ENCODE results near the gene RSPO3. TPM values are rescaled to one million over a fixed set of nuclear protein-coding genes. Genes with fewer than 3 reads are reported as not detected.

Gene RSPO3
- total and polyA plus RNA-seq, 2 experiments from 2014 or later: 1.4 to 2.9 TPM

DNA sequence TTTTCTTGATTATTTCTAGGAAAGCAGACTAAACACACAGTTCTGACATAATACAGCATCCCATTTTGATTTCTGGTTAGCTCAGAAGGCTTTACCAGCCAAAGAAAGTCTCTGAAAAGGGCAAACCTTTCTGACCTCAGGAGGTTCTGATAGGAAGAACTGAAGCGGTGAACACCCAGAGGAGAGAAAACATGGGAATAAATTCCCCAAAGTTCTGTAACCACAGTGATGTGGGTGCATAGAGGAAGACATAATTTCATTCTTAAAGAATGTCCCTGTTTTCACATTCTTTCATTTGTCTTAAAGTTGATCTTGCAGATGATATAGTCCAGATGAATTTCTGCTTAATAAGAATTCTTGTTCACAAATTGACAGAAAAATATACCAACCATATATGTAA lies 60.3 kb downstream of the RSPO3 start:
- Histone ChIP-seq H3K79me2 (ENCODE audit: insufficient read depth) (no peaks in the 10 kb centered on the region), H3K4me2 (ENCODE audit: unreplicated experiment) (peak overlapping the region; percentile 11), H3K4me3 (no peak overlapping the region), H2AFZ (no peak overlapping the region), H3F3A (ENCODE audit: insufficient read depth) (peaks cover 42% of the 10 kb centered on the region), H4K20me1 (ENCODE audit: insufficient read depth) (no peaks in the 10 kb centered on the region), H3K9me3 (ENCODE audit: low read depth) (no peaks in the 10 kb centered on the region), H3K27me3 (replicated peaks; ENCODE audit: insufficient read depth) (no peaks in the 10 kb centered on the region), H3K27ac (no peak overlapping the region), H3K4me1 (ENCODE audit: insufficient read depth) (peaks cover 81% of the 10 kb centered on the region), H3K9me2 (ENCODE audit: insufficient read depth) (no peaks in the 10 kb centered on the region), H3K9ac (no peak overlapping the region), H3K36me3 (ENCODE audit: low read depth) (no peaks in the 10 kb centered on the region)
- DNase-seq: peak; percentile 42
- TF ChIP-seq EZH2phosphoT487 (IDR thresholded peaks at IDR 0.05; ENCODE audit: insufficient read depth, low read depth): no peak
- TF ChIP-seq EZH2 (IDR thresholded peaks at IDR 0.05; ENCODE audit: insufficient read depth, poor library complexity, severe bottlenecking): no peak
- WGBS, 2 experiments (ENCODE audit: low coverage in 1 of 2, low lambda C conversion rate in 2 of 2, missing lambda C conversion rate in 2 of 2): 86 to 91% methylated on average over 1 of the region's 1 CpG
- in situ Hi-C loops (cut with MboI): no loop called here

DNA sequence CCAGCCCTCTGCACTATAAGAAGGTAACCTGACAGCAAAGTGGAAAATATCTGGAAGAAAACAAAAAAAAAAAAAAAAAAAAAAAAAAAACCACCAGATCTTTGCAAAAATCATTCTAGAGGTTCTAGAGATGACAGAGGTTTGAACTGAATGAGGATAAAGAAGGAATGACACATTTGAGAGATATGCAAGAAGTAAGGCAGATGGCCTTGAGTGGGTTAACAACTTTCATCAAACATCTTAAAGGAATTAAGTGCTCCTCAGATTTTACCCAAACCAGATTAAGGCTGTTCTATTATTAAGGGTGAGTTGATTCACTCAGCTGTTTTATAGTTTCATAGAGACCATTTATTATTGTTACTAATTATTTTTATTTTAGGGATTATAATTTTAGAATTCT lies 62.0 kb downstream of the RSPO3 start:
- DNase-seq: peak; percentile 26
- Histone ChIP-seq H3K79me2 (ENCODE audit: insufficient read depth) (no peaks in the 10 kb centered on the region), H3K9ac (no peak overlapping the region), H4K20me1 (ENCODE audit: insufficient read depth) (no peaks in the 10 kb centered on the region), H3K27me3 (replicated peaks; ENCODE audit: insufficient read depth) (no peaks in the 10 kb centered on the region), H3K27ac (no peak overlapping the region), H3K9me3 (ENCODE audit: low read depth) (no peaks in the 10 kb centered on the region), H3K4me2 (ENCODE audit: unreplicated experiment) (no peak overlapping the region), H3K4me1 (ENCODE audit: insufficient read depth) (peaks cover 79% of the 10 kb centered on the region), H2AFZ (no peak overlapping the region), H3K9me2 (ENCODE audit: insufficient read depth) (no peaks in the 10 kb centered on the region), H3F3A (ENCODE audit: insufficient read depth) (peaks cover 40% of the 10 kb centered on the region), H3K4me3 (no peak overlapping the region), H3K36me3 (ENCODE audit: low read depth) (no peaks in the 10 kb centered on the region)
- TF ChIP-seq EZH2 (IDR thresholded peaks at IDR 0.05; ENCODE audit: insufficient read depth, poor library complexity, severe bottlenecking) (no peak), EZH2phosphoT487 (IDR thresholded peaks at IDR 0.05; ENCODE audit: insufficient read depth, low read depth) (no peak)
- in situ Hi-C loops (cut with MboI): no loop called here

DNA sequence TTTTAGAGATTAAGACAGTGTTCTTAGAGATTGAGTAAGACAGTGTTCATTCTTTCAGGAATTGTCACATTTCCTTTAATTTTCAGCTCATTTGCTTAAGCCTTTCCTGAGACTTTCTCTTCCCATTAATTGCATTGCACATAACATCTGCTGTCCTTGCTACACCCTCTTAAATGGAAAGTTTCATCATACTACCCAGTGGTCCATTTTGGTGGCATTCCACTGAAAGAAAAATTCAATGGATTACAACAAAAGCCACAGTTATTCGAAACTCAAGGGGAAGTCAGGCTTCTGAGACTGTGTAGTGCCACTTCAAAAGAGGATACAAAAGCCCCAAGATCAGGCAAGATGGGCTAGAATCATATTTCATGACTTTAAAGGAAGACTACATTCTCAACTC lies 64.0 kb downstream of the RSPO3 start:
- Histone ChIP-seq H3K9me2 (ENCODE audit: insufficient read depth) (no peaks in the 10 kb centered on the region), H3K27ac (peak overlapping the region; percentile 55), H3K36me3 (ENCODE audit: low read depth) (no peaks in the 10 kb centered on the region), H2AFZ (peak overlapping the region; percentile 15; the same call in 1 of the 2 replicates), H3K4me1 (ENCODE audit: insufficient read depth) (peaks cover 58% of the 10 kb centered on the region), H3K79me2 (ENCODE audit: insufficient read depth) (no peaks in the 10 kb centered on the region), H3F3A (ENCODE audit: insufficient read depth) (peaks cover 26% of the 10 kb centered on the region), H3K4me3 (no peak overlapping the region), H3K27me3 (replicated peaks; ENCODE audit: insufficient read depth) (no peaks in the 10 kb centered on the region), H3K9me3 (ENCODE audit: low read depth) (no peaks in the 10 kb centered on the region), H3K9ac (no peak overlapping the region), H3K4me2 (ENCODE audit: unreplicated experiment) (peak overlapping the region; percentile 14), H4K20me1 (ENCODE audit: insufficient read depth) (no peaks in the 10 kb centered on the region)
- in situ Hi-C loops (cut with MboI): no loop called here
- no peak for TF ChIP-seq EZH2phosphoT487 (IDR thresholded peaks at IDR 0.05; ENCODE audit: insufficient read depth, low read depth)
- TF ChIP-seq EZH2 (IDR thresholded peaks at IDR 0.05; ENCODE audit: insufficient read depth, poor library complexity, severe bottlenecking): no peak
- peak; percentile 73 for DNase-seq
- WGBS, 2 experiments (ENCODE audit: low coverage in 1 of 2, low lambda C conversion rate in 2 of 2, missing lambda C conversion rate in 2 of 2): 22 to 24% methylated on average over 1 of the region's 1 CpG

DNA sequence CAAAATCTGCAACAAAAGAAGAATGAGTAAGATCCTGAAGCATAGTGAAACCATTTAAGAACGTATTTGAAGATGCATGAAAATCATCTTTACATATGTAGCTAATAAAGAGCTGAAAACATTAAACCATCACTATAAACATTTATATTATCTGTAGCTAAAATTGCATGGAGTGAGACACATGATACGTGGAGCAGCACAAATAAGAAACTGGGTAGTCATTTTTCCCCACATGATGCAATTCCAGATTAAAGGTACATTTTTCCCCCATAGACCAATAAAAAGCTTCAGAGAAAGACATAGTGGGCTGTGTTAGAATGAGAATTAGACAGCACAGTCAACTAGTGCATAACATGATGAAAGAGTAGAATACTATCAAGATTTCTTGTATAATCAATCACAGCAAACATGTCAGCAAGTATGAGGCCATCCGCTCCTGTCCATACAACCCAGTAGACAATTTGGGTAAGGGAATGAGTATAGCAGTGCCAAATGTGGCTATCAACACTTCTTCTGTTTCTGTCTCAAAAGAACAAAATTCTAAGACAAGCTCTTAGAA lies 67.0 kb downstream of the RSPO3 start:
- Histone ChIP-seq H3K9ac (no peak overlapping the region), H3K27ac (no peak overlapping the region), H3K4me1 (ENCODE audit: insufficient read depth) (peaks cover 28% of the 10 kb centered on the region), H3K9me3 (ENCODE audit: low read depth) (no peaks in the 10 kb centered on the region), H3K79me2 (ENCODE audit: insufficient read depth) (no peaks in the 10 kb centered on the region), H3K27me3 (replicated peaks; ENCODE audit: insufficient read depth) (no peaks in the 10 kb centered on the region), H4K20me1 (ENCODE audit: insufficient read depth) (no peaks in the 10 kb centered on the region), H3K4me3 (no peak overlapping the region), H2AFZ (no peak overlapping the region), H3K9me2 (ENCODE audit: insufficient read depth) (no peaks in the 10 kb centered on the region), H3K4me2 (ENCODE audit: unreplicated experiment) (no peak overlapping the region), H3K36me3 (ENCODE audit: low read depth) (no peaks in the 10 kb centered on the region), H3F3A (ENCODE audit: insufficient read depth) (peaks cover 19% of the 10 kb centered on the region)
- in situ Hi-C loops (cut with MboI): no loop called here
- TF ChIP-seq EZH2phosphoT487 (IDR thresholded peaks at IDR 0.05; ENCODE audit: insufficient read depth, low read depth) (no peak), EZH2 (IDR thresholded peaks at IDR 0.05; ENCODE audit: insufficient read depth, poor library complexity, severe bottlenecking) (no peak)
- DNase-seq: no peak
- WGBS, 2 experiments (ENCODE audit: low coverage in 1 of 2, low lambda C conversion rate in 2 of 2, missing lambda C conversion rate in 2 of 2): 80 to 89% methylated on average over 3 of the region's 3 CpGs

DNA sequence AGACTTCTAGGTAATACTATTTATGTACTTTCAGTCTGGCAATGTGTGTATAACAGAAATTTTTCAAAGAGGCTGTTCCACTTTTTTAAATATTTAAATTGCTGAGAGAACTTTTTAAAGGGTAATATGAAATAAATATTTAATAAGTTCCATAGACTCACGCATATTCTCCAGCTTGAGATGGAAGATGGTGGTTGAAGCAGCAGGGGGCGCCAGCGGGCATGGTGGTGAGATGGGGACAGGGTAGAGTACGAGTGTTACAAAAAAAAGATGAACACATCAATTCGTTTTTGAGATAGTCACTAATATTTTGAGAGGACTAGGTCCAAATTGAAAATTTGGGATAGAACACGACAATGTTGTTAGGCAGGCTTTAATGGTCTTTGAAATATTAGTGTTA lies 68.4 kb downstream of the RSPO3 start:
- Histone ChIP-seq H3K4me2 (ENCODE audit: unreplicated experiment) (no peak overlapping the region), H3K9ac (no peak overlapping the region)

More for the DNA sequence above, 68.4 kb downstream of the RSPO3 start:
- TF ChIP-seq EZH2 (IDR thresholded peaks at IDR 0.05; ENCODE audit: insufficient read depth, poor library complexity, severe bottlenecking) (no peak), EZH2phosphoT487 (IDR thresholded peaks at IDR 0.05; ENCODE audit: insufficient read depth, low read depth) (no peak)
- no peaks in the 10 kb centered on the region for H3K36me3 ChIP-seq (ENCODE audit: low read depth)
- WGBS, 2 experiments (ENCODE audit: low coverage in 1 of 2, low lambda C conversion rate in 2 of 2, missing lambda C conversion rate in 2 of 2): 69 to 73% methylated on average over 6 of the region's 6 CpGs
- no peak overlapping the region for H3K4me3 ChIP-seq
- no peaks in the 10 kb centered on the region for H3K27me3 ChIP-seq (replicated peaks; ENCODE audit: insufficient read depth)
- H4K20me1 ChIP-seq (ENCODE audit: insufficient read depth): no peaks in the 10 kb centered on the region
- in situ Hi-C loops (cut with MboI): no loop called here
- H3K27ac ChIP-seq: no peak overlapping the region
- no peaks in the 10 kb centered on the region for H3K9me3 ChIP-seq (ENCODE audit: low read depth)
- peaks cover 25% of the 10 kb centered on the region for H3F3A ChIP-seq (ENCODE audit: insufficient read depth)
- H2AFZ ChIP-seq: no peak overlapping the region
- peaks cover 28% of the 10 kb centered on the region for H3K4me1 ChIP-seq (ENCODE audit: insufficient read depth)
- DNase-seq: peak; percentile 10
- H3K79me2 ChIP-seq (ENCODE audit: insufficient read depth): no peaks in the 10 kb centered on the region
- H3K9me2 ChIP-seq (ENCODE audit: insufficient read depth): no peaks in the 10 kb centered on the region

Measured in GM23248 (cell line).